Ishikawa (cell line): Measurements from ENCODE around the gene ADAM22.

ENCODE experiments used
- CEBPB ChIP-seq: IDR thresholded peaks from 2 replicates; pipeline ENCODE4 v1.6.1; 2012
- CREB1 ChIP-seq: IDR thresholded peaks from 2 replicates; pipeline ENCODE4 v1.6.1; 2012; ENCODE audit warnings: low read depth
- EGR1 ChIP-seq: IDR thresholded peaks from 2 replicates; pipeline ENCODE4 v1.6.1; 2012
- EP300 ChIP-seq: IDR thresholded peaks from 2 replicates; pipeline ENCODE4 v1.6.1; 2012; ENCODE audit warnings: borderline replicate concordance
- MAX ChIP-seq: IDR thresholded peaks from 2 replicates; pipeline ENCODE4 v1.6.1; 2012
- RAD21 ChIP-seq: IDR thresholded peaks from 2 replicates; pipeline ENCODE4 v1.6.1; 2012; ENCODE audit warnings: low read depth
- REST ChIP-seq: IDR thresholded peaks from 2 replicates; pipeline ENCODE4 v1.6.1; 2012; ENCODE audit warnings: low read depth, mild to moderate bottlenecking
- TAF1 ChIP-seq: IDR thresholded peaks from 2 replicates; pipeline ENCODE4 v1.6.1; 2012; ENCODE audit warnings: low read depth, mild to moderate bottlenecking
- YY1 ChIP-seq: IDR thresholded peaks from 2 replicates; pipeline ENCODE4 v1.6.1; 2012; ENCODE audit warnings: low read depth

- no peak for TF ChIP-seq TAF1
- TF ChIP-seq RAD21 = no peak
- TF ChIP-seq CEBPB = no peak
- TF ChIP-seq EP300 = no peak
- no peak for TF ChIP-seq REST
- TF ChIP-seq MAX = no peak
- TF ChIP-seq YY1 = no peak
- TF ChIP-seq EGR1 = no peak
- TF ChIP-seq CREB1 = no peak
Observed at GRCh38 chr7:88127637-88128290, 193.7 kb downstream of the ADAM22 start.
